CD14-positive monocyte (primary cell): ENCODE data around the gene ALAS1. TPM values are rescaled to one million over a fixed set of nuclear protein-coding genes. Genes with fewer than 3 reads are reported as not detected.
A peak's percentile ranks its signal among the peaks of the same experiment; 100 is the strongest.

ENCODE experiments used
- DNase-seq, 3 donors: peaks; one replicate each; pipeline ENCODE4 v3.0.0-alpha.2; 2011 to 2022
- H2AFZ ChIP-seq: 2 replicates; pipeline ENCODE4 v1.6.0; 2012; ENCODE audit warnings: mild to moderate bottlenecking, low read depth, low read length, inconsistent platforms; ENCODE audit not compliant: insufficient read depth, poor library complexity, severe bottlenecking
- H3K27ac ChIP-seq, 2 donors: 1 replicate in 1 of 2; 2 replicates in 1 of 2; pipeline ENCODE4 v1.5.1; 2012 to 2013; ENCODE audit warnings: low read length in 2 of 2, control low read depth in 1 of 2, inconsistent platforms in 1 of 2, low read depth in 1 of 2, mild to moderate bottlenecking in 1 of 2
- H3K27me3 ChIP-seq, 2 donors: one replicate each; pipeline versions ENCODE4 v1.6.0 to v1.6.1; 2011 to 2013; ENCODE audit warnings: low read length in 2 of 2; ENCODE audit not compliant: control insufficient read depth in 2 of 2, insufficient read depth in 2 of 2
- H3K36me3 ChIP-seq, 2 donors: replicated peaks in 1 of 2; 1 replicate in 1 of 2; 2 replicates in 1 of 2; pipeline versions ENCODE4 v1.5.1 to v1.6.1; 2012 to 2013; ENCODE audit warnings: low read length in 2 of 2, control low read depth in 1 of 2, inconsistent platforms in 1 of 2, mild to moderate bottlenecking in 1 of 2; ENCODE audit not compliant: insufficient read depth in 2 of 2, control insufficient read depth in 1 of 2
- H3K4me1 ChIP-seq, 2 donors: 1 replicate in 1 of 2; 2 replicates in 1 of 2; pipeline versions ENCODE4 v1.5.1 to v1.6.1; 2012 to 2013; ENCODE audit warnings: low read length in 2 of 2, control low read depth in 1 of 2, inconsistent platforms in 1 of 2, mild to moderate bottlenecking in 1 of 2, moderate library complexity in 1 of 2; ENCODE audit not compliant: insufficient read depth in 2 of 2, control insufficient read depth in 1 of 2
- H3K4me2 ChIP-seq: replicated peaks from 2 replicates; pipeline ENCODE3; 2012; ENCODE audit warnings: low read length, moderate library complexity, mild to moderate bottlenecking; ENCODE audit not compliant: poor library complexity, severe bottlenecking; ENCODE audit errors: extremely low read depth
- H3K4me3 ChIP-seq, 3 experiments: fragments of 200-600 bp in 1 of 3; sonication (generic) in 1 of 3; replicated peaks in 1 of 3; 1 replicate in 2 of 3; 2 replicates in 1 of 3; pipeline ENCODE4 v1.5.1; 2011 to 2013; ENCODE audit warnings: low read length in 3 of 3, mild to moderate bottlenecking in 3 of 3, control low read depth in 2 of 3, low read depth in 2 of 3, inconsistent platforms in 1 of 3, moderate library complexity in 1 of 3
- H3K79me2 ChIP-seq: 2 replicates; pipeline ENCODE4 v1.6.0; 2012; ENCODE audit warnings: mild to moderate bottlenecking, control low read depth, inconsistent platforms, low read length, moderate library complexity; ENCODE audit not compliant: insufficient read depth
- H3K9ac ChIP-seq: 2 replicates; pipeline ENCODE4 v1.6.0; 2017; ENCODE audit warnings: low read length, mild to moderate bottlenecking; ENCODE audit not compliant: insufficient read depth, poor library complexity, severe bottlenecking
- H3K9me3 ChIP-seq, 2 donors: replicated peaks in 1 of 2; 1 replicate in 1 of 2; 2 replicates in 1 of 2; pipeline versions ENCODE4 v1.5.1 to v1.6.1; 2012 to 2013; ENCODE audit warnings: low read length in 2 of 2, control low read depth in 1 of 2; ENCODE audit not compliant: control insufficient read depth in 1 of 2, insufficient read depth in 1 of 2
- H4K20me1 ChIP-seq: 2 replicates; pipeline ENCODE4 v1.6.0; 2012; ENCODE audit warnings: mild to moderate bottlenecking, low read length, control low read depth, moderate library complexity; ENCODE audit not compliant: insufficient read depth
- H3K27ac Mint-ChIP-seq, 7 donors: one replicate each; pipeline ENCODE4 v1.8.0; 2020; ENCODE audit warnings: mild to moderate bottlenecking in 7 of 7, mixed read lengths in 7 of 7, moderate library complexity in 6 of 7, inconsistent platforms in 2 of 7
- H3K27me3 Mint-ChIP-seq, 3 donors: one replicate each; pipeline ENCODE4 v1.8.0; 2021 to 2022; ENCODE audit warnings: low read depth in 3 of 3, mild to moderate bottlenecking in 3 of 3, mixed read lengths in 3 of 3, moderate library complexity in 3 of 3, inconsistent platforms in 1 of 3
- H3K36me3 Mint-ChIP-seq, 2 donors: one replicate each; pipeline ENCODE4 v1.8.0; 2020; ENCODE audit warnings: mixed read lengths in 2 of 2, inconsistent platforms in 1 of 2, mild to moderate bottlenecking in 1 of 2
- H3K4me1 Mint-ChIP-seq: one replicate; pipeline ENCODE4 v1.8.0; 2020; ENCODE audit warnings: mild to moderate bottlenecking, mixed read lengths
- H3K4me3 Mint-ChIP-seq, 2 donors: one replicate each; pipeline ENCODE4 v1.8.0; 2020; ENCODE audit warnings: mild to moderate bottlenecking in 2 of 2, mixed read lengths in 2 of 2, moderate library complexity in 1 of 2
- H3K9me3 Mint-ChIP-seq, 7 donors: one replicate each; pipeline ENCODE4 v1.8.0; 2020 to 2022; ENCODE audit warnings: mixed read lengths in 7 of 7, mild to moderate bottlenecking in 6 of 7, moderate library complexity in 6 of 7, inconsistent platforms in 2 of 7
- WGBS: methylation state at CpG from one replicate; pipeline ENCODE4 v1.1.5; 2013; ENCODE audit warnings: missing lambda C conversion rate; ENCODE audit not compliant: insufficient coverage; 5-methylcytosine and 5-hydroxymethylcytosine counted together
- intact Hi-C, 2 donors: fragments of 100-400 bp; cut with micrococcal nuclease; formaldehyde crosslinking; loops; one replicate each; pipeline versions ENCODE4 v1.15.0 to v1.15.1; 2023
- polyA plus RNA-seq, 3 donors: library from polyadenylated mRNA; depleted of rRNA in 1 of 3; unstranded in 2 of 3; stranded (reverse) in 1 of 3; fragments of 300-500 nt in 2 of 3; fragments of >200 nt in 1 of 3; fragmentation: Illumina TruSeq in 2 of 3; gene quantifications; 1 replicate in 2 of 3; 2 replicates in 1 of 3; pipeline ENCODE4 v1.2.3, GENCODE V29; 2012 to 2021
- TF ChIP-seq, protein P1 (sequence below): fragments of 200-600 bp; IDR thresholded peaks from one replicate; pipeline ENCODE4 v1.8.0; 2022; ENCODE audit warnings: antibody characterized with exemption, mild to moderate bottlenecking

Gene ALAS1
- polyA plus RNA-seq, 3 donors = 20.9 to 84.7 (median 38.7) TPM

DNA sequence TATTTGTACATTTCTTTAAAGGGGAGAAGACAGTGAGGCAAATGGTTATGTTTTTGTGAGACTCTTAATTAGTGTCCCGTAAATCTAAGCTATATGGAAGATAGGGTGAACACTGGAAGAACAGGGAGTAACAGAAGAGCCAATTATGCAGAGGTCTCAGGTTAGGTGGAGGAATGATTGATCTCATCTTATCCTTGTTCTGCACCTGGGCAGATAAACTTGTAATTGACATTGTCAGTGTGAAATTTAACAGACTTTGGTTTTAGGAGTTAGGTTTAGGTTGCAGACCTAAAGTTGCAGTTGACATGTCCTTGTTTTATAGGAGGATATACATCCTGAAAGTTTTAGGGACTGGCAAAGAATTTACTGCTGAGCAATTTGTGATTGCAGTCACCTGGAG lies 44.1 kb downstream of the ALAS1 start:
- H3K27ac Mint-ChIP-seq = no peak overlapping the region
- 92% methylated on average over 1 of the region's 1 CpG for WGBS
- H3K4me3 Mint-ChIP-seq = no peak overlapping the region
- H4K20me1 ChIP-seq = peaks cover 15% of the 10 kb centered on the region
- H2AFZ ChIP-seq = no peak overlapping the region
- H3K9ac ChIP-seq = no peak overlapping the region
- peaks cover 6 to 9% of the 10 kb centered on the region in 2 donors for H3K36me3 Mint-ChIP-seq
- peaks cover 0 to 5% (median 0%) of the 10 kb centered on the region in 7 donors for H3K9me3 Mint-ChIP-seq
- DNase-seq = no peak
- no peaks in the 10 kb centered on the region for H3K36me3 ChIP-seq
- H3K27me3 Mint-ChIP-seq = no peaks in the 10 kb centered on the region
- H3K4me1 Mint-ChIP-seq = peaks cover 65% of the 10 kb centered on the region
- H3K9me3 ChIP-seq = no peaks in the 10 kb centered on the region
- H3K4me1 ChIP-seq = peaks cover 69 to 80% of the 10 kb centered on the region in 2 donors
- no peaks in the 10 kb centered on the region for H3K27me3 ChIP-seq
- no peak overlapping the region for H3K4me2 ChIP-seq
- TF ChIP-seq, protein P1, sequence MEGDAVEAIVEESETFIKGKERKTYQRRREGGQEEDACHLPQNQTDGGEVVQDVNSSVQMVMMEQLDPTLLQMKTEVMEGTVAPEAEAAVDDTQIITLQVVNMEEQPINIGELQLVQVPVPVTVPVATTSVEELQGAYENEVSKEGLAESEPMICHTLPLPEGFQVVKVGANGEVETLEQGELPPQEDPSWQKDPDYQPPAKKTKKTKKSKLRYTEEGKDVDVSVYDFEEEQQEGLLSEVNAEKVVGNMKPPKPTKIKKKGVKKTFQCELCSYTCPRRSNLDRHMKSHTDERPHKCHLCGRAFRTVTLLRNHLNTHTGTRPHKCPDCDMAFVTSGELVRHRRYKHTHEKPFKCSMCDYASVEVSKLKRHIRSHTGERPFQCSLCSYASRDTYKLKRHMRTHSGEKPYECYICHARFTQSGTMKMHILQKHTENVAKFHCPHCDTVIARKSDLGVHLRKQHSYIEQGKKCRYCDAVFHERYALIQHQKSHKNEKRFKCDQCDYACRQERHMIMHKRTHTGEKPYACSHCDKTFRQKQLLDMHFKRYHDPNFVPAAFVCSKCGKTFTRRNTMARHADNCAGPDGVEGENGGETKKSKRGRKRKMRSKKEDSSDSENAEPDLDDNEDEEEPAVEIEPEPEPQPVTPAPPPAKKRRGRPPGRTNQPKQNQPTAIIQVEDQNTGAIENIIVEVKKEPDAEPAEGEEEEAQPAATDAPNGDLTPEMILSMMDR = no peak
- H3K4me3 ChIP-seq = no peak overlapping the region
- H3K79me2 ChIP-seq = peaks cover 60% of the 10 kb centered on the region
- intact Hi-C loops = loop anchor here (5.0 kb wide), 1 partner anchor 35 kb away; the partner anchor contains the start of gene WDR82 (in 2 of the 2)
- no peak overlapping the region for H3K27ac ChIP-seq

DNA sequence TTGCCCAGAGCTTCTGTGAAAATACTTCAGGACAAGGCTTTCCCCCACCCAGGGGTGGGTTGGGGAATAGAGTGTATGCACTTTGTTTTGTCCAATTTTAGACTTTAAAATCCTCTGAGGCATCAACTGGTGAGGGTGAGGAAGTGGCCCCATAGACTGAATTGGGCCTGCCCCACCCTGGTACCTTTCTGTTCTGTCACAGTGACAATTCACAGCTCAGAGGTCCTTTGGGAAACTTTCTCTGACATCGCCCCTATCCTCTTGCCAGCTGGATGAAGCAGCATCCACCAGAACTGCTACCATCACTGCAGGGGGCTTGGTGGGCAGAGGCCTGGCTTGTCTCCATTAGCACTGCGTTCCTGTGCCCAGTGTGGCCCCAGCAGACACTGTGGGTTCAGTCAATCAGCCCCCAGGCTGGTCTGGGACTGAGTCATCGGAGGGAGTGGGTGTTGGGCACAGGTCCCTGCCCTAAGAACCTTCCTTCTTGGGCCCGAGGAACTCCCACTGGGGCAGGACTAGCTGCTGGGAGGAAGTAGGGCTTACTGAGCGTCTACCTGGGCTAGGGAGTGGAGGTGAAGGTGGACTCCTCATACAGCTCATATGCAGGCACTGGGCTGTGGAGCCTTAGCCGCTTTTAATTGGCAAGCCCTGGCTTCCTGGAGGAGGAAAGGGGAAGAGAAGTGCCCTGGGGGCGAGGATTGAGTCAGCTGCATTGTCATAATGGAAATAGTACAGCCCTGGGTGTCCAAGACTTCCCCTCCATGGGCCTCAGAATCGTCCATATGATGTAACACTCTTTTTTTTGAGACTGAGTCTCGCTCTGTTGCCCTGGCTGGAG lies 46.0 kb downstream of the ALAS1 start:
- no peaks in the 10 kb centered on the region for H3K27me3 Mint-ChIP-seq
- TF ChIP-seq, protein P1 = no peak
- peak; percentile 93 to 97 (median 96) for DNase-seq
- peak overlapping the region; percentile 97 to 100 (median 99) for H3K27ac Mint-ChIP-seq
- Histone ChIP-seq H3K36me3 (peaks cover 13% of the 10 kb centered on the region in 2 donors), H4K20me1 (peaks cover 16% of the 10 kb centered on the region), H2AFZ (peak overlapping the region; percentile 58), H3K9me3 (no peaks in the 10 kb centered on the region), H3K27ac (peak overlapping the region; percentile 98 to 99), H3K9ac (peak overlapping the region; percentile 84), H3K27me3 (no peaks in the 10 kb centered on the region), H3K79me2 (peaks cover 60% of the 10 kb centered on the region), H3K4me1 (peaks cover 68 to 77% of the 10 kb centered on the region in 2 donors), H3K4me3 (peak overlapping the region in 1 of 3 experiments; percentile 74), H3K4me2 (peak overlapping the region; percentile 79)
- H3K4me3 Mint-ChIP-seq = peak overlapping the region; percentile 80 to 91
- peaks cover 0 to 5% (median 0%) of the 10 kb centered on the region in 7 donors for H3K9me3 Mint-ChIP-seq
- peaks cover 68% of the 10 kb centered on the region for H3K4me1 Mint-ChIP-seq
- intact Hi-C loops = loop anchor here (5.0 kb wide), 1 partner anchor 33 kb away; the partner anchor contains the start of gene WDR82 (in 2 of the 2)
- WGBS = 13% methylated on average over 7 of the region's 9 CpGs
- H3K36me3 Mint-ChIP-seq = peaks cover 24 to 26% of the 10 kb centered on the region in 2 donors
